ENCODE results near the gene AGPS. TPM values are rescaled to one million over a fixed set of nuclear protein-coding genes. Genes with fewer than 3 reads are reported as not detected.

AGPS gene
- polyA plus RNA-seq, 1 experiment: 6.9 TPM

DNA sequence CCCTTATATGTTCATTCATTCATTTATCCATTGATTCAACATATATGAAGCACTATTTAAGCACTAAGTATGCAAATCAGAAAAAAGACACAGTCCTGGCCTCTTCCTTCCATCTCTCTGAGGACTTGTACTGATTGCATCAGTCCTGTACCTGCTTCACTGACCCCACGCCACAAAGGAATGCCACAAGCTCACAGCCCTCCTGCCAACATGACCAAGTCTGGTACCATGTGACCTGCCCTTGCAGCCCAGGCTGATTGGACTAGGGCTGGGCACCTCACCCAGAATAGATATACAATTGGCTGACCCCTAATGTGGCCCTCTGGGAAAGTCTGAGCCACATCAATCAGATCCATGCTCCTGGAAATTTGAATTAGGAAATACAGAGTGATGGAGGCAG lies 196.6 kb downstream of the AGPS start:
- POLR2A ChIA-PET: no interaction called here
- CTCF ChIA-PET: interaction anchor here (1.0 kb wide), 1 partner anchor 33 kb away, joined by 3 read pairs; no protein-coding TSS in a partner anchor
- no peak for DNase-seq (ENCODE audit: low read depth)
- no peak overlapping the region for H3K4me3 ChIP-seq (ENCODE audit: low read depth, low read length)
- TF ChIP-seq CTCF (IDR thresholded peaks at IDR 0.05; ENCODE audit: insufficient read depth, low read depth, low read length): no peak
- no peaks in the 10 kb centered on the region; the same call in 1 of the 2 replicates for H3K27me3 ChIP-seq (ENCODE audit: control insufficient read depth, insufficient read depth, low read length)
- no peaks in the 10 kb centered on the region for H3K36me3 ChIP-seq (ENCODE audit: control insufficient read depth, insufficient read depth, low read length)

GRCh38 chr2:177592397-177592796 lies 199.8 kb downstream of the AGPS start:
- CTCF ChIA-PET: interaction anchor here (2.2 kb wide), 1 partner anchor 12 kb away, joined by 10 read pairs; no protein-coding TSS in a partner anchor
- no peak for DNase-seq (ENCODE audit: low read depth)
- POLR2A ChIA-PET: no interaction called here
- no peak for TF ChIP-seq CTCF (IDR thresholded peaks at IDR 0.05; ENCODE audit: insufficient read depth, low read depth, low read length)
- Histone ChIP-seq H3K27me3 (ENCODE audit: control insufficient read depth, insufficient read depth, low read length) (peaks cover 1% of the 10 kb centered on the region; the same call in 1 of the 2 replicates), H3K36me3 (ENCODE audit: control insufficient read depth, insufficient read depth, low read length) (no peaks in the 10 kb centered on the region), H3K4me3 (ENCODE audit: low read depth, low read length) (no peak overlapping the region)

DNA sequence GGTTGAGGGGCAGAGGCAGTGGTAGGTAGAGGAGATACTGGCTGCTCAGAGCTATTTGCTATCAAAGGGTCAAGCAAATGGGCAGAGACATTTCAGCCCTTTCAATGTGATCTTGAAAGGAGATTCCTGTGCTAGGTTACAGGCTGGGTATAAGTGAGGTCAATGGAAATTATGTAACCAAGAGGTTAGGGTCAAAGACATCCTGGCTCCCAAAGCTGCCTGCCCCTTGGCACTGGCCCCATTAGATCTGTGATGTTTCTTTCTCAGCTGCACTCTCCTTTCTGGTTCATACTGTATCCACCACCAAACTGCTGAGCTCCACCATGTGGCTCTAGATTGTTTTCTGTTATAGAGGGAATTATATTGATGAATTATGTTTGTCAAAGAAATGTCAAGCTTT lies 200.4 kb downstream of the AGPS start:
- CTCF ChIA-PET: interaction anchor here (2.2 kb wide), 1 partner anchor 11 kb away, joined by 10 read pairs; no protein-coding TSS in a partner anchor
- POLR2A ChIA-PET: no interaction called here
- Histone ChIP-seq H3K4me3 (ENCODE audit: low read depth, low read length) (no peak overlapping the region), H3K36me3 (ENCODE audit: control insufficient read depth, insufficient read depth, low read length) (no peaks in the 10 kb centered on the region), H3K27me3 (ENCODE audit: control insufficient read depth, insufficient read depth, low read length) (peaks cover 1% of the 10 kb centered on the region; the same call in 1 of the 2 replicates)
- no peak for TF ChIP-seq CTCF (IDR thresholded peaks at IDR 0.05; ENCODE audit: insufficient read depth, low read depth, low read length)
- DNase-seq (ENCODE audit: low read depth): no peak

DNA sequence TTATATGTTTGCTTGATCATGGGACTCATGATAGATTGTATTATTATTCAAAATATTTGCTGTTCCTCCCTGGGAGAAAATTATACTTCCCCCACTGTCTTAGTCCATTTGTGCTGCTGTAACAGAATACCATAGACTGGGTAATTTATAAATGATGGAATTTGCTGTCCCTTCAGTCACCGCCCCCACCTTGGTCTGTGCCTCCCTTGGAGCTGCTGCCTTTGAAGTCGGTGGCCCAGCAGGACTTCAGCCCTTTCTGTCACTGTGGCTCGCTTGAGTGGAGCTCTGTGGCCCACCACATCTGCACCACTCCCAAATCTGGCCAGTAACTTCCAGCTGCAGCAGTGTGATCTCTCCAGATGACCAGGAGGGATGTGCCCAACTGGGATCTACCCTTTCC lies 200.8 kb downstream of the AGPS start:
- H3K27me3 ChIP-seq (ENCODE audit: control insufficient read depth, insufficient read depth, low read length): peaks cover 1% of the 10 kb centered on the region; the same call in 1 of the 2 replicates
- H3K36me3 ChIP-seq (ENCODE audit: control insufficient read depth, insufficient read depth, low read length): no peaks in the 10 kb centered on the region
- CTCF ChIA-PET: no interaction called here
- POLR2A ChIA-PET: no interaction called here
- no peak for TF ChIP-seq CTCF (IDR thresholded peaks at IDR 0.05; ENCODE audit: insufficient read depth, low read depth, low read length)
- H3K4me3 ChIP-seq (ENCODE audit: low read depth, low read length): no peak overlapping the region
- no peak for DNase-seq (ENCODE audit: low read depth)

Small RNAs within 50 kb of the gene (small RNA-seq; reads per million reads assigned to genes)
- not detected for gene RF01210 (ENCODE audit: insufficient read length, low read depth, low replicate concordance)

Other genes with a start within 250 kb of the AGPS start
- 31.8 and 74.9 TPM in 2 replicates for gene HNRNPA3, start 180.0 kb upstream of the AGPS start, polyA plus RNA-seq (2011; rRNA removed)
- gene NFE2L2, start 128.0 kb upstream of the AGPS start, polyA plus RNA-seq (2011; rRNA removed): 109 and 128 TPM in 2 replicates